ENCODE results near the gene PRSS50. TPM values are rescaled to one million over a fixed set of nuclear protein-coding genes. Genes with fewer than 3 reads are reported as not detected.

Gene PRSS50
- total and polyA plus RNA-seq, 4 donors, result 0.02 to 0.33 (median 0.25) TPM; not detected in 1

GRCh38 chr3:46715507-46716175 is 2.0 kb downstream of the PRSS50 start (continued):
- TF ChIP-seq ZBTB33 (IDR thresholded peaks at IDR 0.05), result no peak
- no peak for TF ChIP-seq FOXA1 (IDR thresholded peaks at IDR 0.05)

DNA sequence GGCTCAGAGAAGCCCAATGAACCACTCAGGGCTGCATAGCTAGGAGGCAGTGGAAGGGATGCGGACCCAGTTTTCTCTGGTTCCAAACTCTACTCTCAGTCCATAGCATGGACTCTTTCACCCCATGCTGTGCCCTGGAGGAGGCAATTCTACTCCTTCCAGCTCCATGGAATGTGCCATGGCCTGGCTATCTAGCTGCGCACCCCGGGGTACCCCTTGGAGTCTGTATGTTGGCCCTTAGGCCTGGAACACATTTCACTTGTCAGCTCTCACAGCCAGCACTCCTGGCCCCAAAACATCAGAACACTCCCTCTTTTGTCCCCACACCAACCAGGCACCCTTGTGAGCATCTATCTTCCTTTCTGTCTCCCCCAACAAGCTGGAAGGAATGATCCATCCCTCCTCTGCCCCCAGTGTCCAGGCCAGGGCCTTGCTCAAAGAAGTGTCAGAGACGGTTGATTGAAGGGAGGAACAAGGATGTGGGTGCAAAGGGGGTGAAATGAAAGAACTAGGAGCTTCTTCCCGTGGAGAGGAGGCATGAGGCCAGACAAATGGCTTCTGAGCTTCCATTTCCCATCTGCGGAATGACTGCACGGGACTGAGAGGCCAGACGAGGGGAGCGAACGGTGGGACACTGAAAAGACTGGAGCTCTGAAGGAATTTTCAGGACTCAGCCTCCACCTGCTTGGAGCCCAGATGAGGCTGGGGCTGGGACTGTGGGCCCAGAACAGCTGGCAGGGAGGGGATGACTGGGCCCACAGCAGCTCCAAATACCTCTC is 2.8 kb downstream of the PRSS50 start:
- WGBS, result 93% methylated on average over 10 of the region's 10 CpGs
- DNase-seq (ENCODE audit: low spot score), result no peak
- Histone ChIP-seq H3K4me1 (ENCODE audit: control insufficient read depth in 4 of 4, insufficient read depth in 4 of 4, low read length in 3 of 4) (no peaks in the 10 kb centered on the region), H3K27me3 (ENCODE audit: control insufficient read depth in 4 of 4, insufficient read depth in 4 of 4, low read length in 3 of 4) (no peaks in the 10 kb centered on the region), H3K36me3 (ENCODE audit: control insufficient read depth in 4 of 4, insufficient read depth in 3 of 4, low read depth in 1 of 4, low read length in 3 of 4) (no peaks in the 10 kb centered on the region), H3K27ac (ENCODE audit: low read depth in 1 of 2, low read length in 2 of 2) (no peak overlapping the region), H3K9me3 (ENCODE audit: control insufficient read depth in 4 of 4, low read length in 3 of 4) (no peaks in the 10 kb centered on the region), H3K4me3 (ENCODE audit: low read depth in 1 of 3, low read length in 3 of 3) (no peak overlapping the region), H3K9ac (ENCODE audit: low read depth in 1 of 2, low read length in 2 of 2) (no peak overlapping the region)
- TF ChIP-seq NR2F2 (IDR thresholded peaks at IDR 0.05) (no peak), FOXA1 (IDR thresholded peaks at IDR 0.05) (no peak), RXRA (IDR thresholded peaks at IDR 0.05) (no peak), GABPA (IDR thresholded peaks at IDR 0.05 in 1 of 2, conservative IDR thresholded peaks at IDR 0.05 in 1 of 2) (no peak), SP1 (IDR thresholded peaks at IDR 0.05) (no peak), MAX (IDR thresholded peaks at IDR 0.05) (no peak), JUND (IDR thresholded peaks at IDR 0.05) (no peak), YY1 (IDR thresholded peaks at IDR 0.05) (no peak), RAD21 (IDR thresholded peaks at IDR 0.05) (no peak), TAF1 (conservative IDR thresholded peaks at IDR 0.05) (no peak), FOXA2 (IDR thresholded peaks at IDR 0.05) (no peak), HNF4A (conservative IDR thresholded peaks at IDR 0.05) (no peak), ZBTB33 (IDR thresholded peaks at IDR 0.05) (no peak), REST (IDR thresholded peaks at IDR 0.05) (no peak)
- TF ChIP-seq, protein P1, sequence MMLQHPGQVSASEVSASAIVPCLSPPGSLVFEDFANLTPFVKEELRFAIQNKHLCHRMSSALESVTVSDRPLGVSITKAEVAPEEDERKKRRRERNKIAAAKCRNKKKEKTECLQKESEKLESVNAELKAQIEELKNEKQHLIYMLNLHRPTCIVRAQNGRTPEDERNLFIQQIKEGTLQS (IDR thresholded peaks at IDR 0.05), result no peak

All from liver (tissue), 9 donors.